Stimulated activated naive CD8-positive, alpha-beta T cell treated with anti-CD3 and anti-CD28 coated beads, Interleukin-15, amount 100 ng/mL, for 72 hours (primary cell): ENCODE data around the gene C6orf120.

ENCODE experiments used
- ATAC-seq: fragments of 150-1000 bp; cut with Tn5 transposase; 2 replicates; pipeline ENCODE4 v1.10.0; 2021; ENCODE audit warnings: mild to moderate bottlenecking, moderate library complexity
- DNase-seq, 2 donors: peaks; one replicate each; pipeline ENCODE4 v3.0.0; 2021 to 2022
- H3K27ac Mint-ChIP-seq, 2 donors: one replicate each; pipeline ENCODE4 v1.8.0; 2022; ENCODE audit warnings: mild to moderate bottlenecking in 2 of 2, mixed read lengths in 2 of 2, moderate library complexity in 2 of 2
- H3K27me3 Mint-ChIP-seq: one replicate; pipeline ENCODE4 v1.8.0; 2022; ENCODE audit warnings: mixed read lengths
- H3K4me1 Mint-ChIP-seq: one replicate; pipeline ENCODE4 v1.8.0; 2022; ENCODE audit warnings: mild to moderate bottlenecking, mixed read lengths
- H3K4me3 Mint-ChIP-seq, 2 donors: one replicate each; pipeline ENCODE4 v1.8.0; 2022; ENCODE audit warnings: mild to moderate bottlenecking in 2 of 2, mixed read lengths in 2 of 2, moderate library complexity in 1 of 2
- H3K9me3 Mint-ChIP-seq, 2 donors: one replicate each; pipeline ENCODE4 v1.8.0; 2022; ENCODE audit warnings: mixed read lengths in 2 of 2

The C6orf120 gene

GRCh38 chr6:169726963-169727362 lies 25.0 kb downstream of the C6orf120 start:
- H3K4me3 Mint-ChIP-seq, result no peak overlapping the region
- H3K9me3 Mint-ChIP-seq, result no peaks in the 10 kb centered on the region
- peaks cover 23% of the 10 kb centered on the region for H3K4me1 Mint-ChIP-seq
- ATAC-seq (no peak), DNase-seq (no peak)
- no peaks in the 10 kb centered on the region for H3K27me3 Mint-ChIP-seq
- no peak overlapping the region for H3K27ac Mint-ChIP-seq

- Mint-ChIP-seq H3K27ac (no peak overlapping the region), H3K27me3 (peaks cover 10% of the 10 kb centered on the region), H3K9me3 (no peaks in the 10 kb centered on the region), H3K4me3 (no peak overlapping the region), H3K4me1 (peaks cover 23% of the 10 kb centered on the region)
- ATAC-seq, result no peak
- DNase-seq, result no peak
Observed at GRCh38 chr6:169729961-169730360, 28.0 kb downstream of the C6orf120 start.

- Mint-ChIP-seq H3K27me3 (peaks cover 38% of the 10 kb centered on the region), H3K9me3 (no peaks in the 10 kb centered on the region), H3K4me1 (no peaks in the 10 kb centered on the region), H3K4me3 (no peak overlapping the region), H3K27ac (no peak overlapping the region)
- DNase-seq (no peak), ATAC-seq (no peak)
Observed at GRCh38 chr6:169738204-169738975, 36.5 kb downstream of the C6orf120 start.

GRCh38 chr6:169738976-169739529 lies 37.1 kb downstream of the C6orf120 start:
- Mint-ChIP-seq H3K27ac (no peak overlapping the region), H3K4me1 (no peaks in the 10 kb centered on the region), H3K4me3 (no peak overlapping the region), H3K9me3 (no peaks in the 10 kb centered on the region), H3K27me3 (peaks cover 37% of the 10 kb centered on the region)
- ATAC-seq (no peak), DNase-seq (no peak)

- Mint-ChIP-seq H3K4me3 (no peak overlapping the region), H3K27ac (no peak overlapping the region), H3K27me3 (peaks cover 14% of the 10 kb centered on the region), H3K9me3 (peaks cover 0 to 3% of the 10 kb centered on the region in 2 donors), H3K4me1 (no peaks in the 10 kb centered on the region)
- no peak for DNase-seq
- ATAC-seq, result no peak
Observed at GRCh38 chr6:169741344-169741743, 39.4 kb downstream of the C6orf120 start.

- no peak overlapping the region for H3K27ac Mint-ChIP-seq
- no peak for DNase-seq
- no peak overlapping the region for H3K4me3 Mint-ChIP-seq
- no peaks in the 10 kb centered on the region for H3K27me3 Mint-ChIP-seq
- peaks cover 5 to 6% of the 10 kb centered on the region in 2 donors for H3K9me3 Mint-ChIP-seq
- H3K4me1 Mint-ChIP-seq, result peaks cover 12% of the 10 kb centered on the region
- no peak for ATAC-seq
Observed at GRCh38 chr6:169745405-169745804, 43.5 kb downstream of the C6orf120 start.

GRCh38 chr6:169746556-169746955 lies 44.6 kb downstream of the C6orf120 start:
- no peak for ATAC-seq
- Mint-ChIP-seq H3K27ac (no peak overlapping the region), H3K27me3 (no peaks in the 10 kb centered on the region), H3K9me3 (peaks cover 5 to 6% of the 10 kb centered on the region in 2 donors), H3K4me3 (no peak overlapping the region), H3K4me1 (peaks cover 12% of the 10 kb centered on the region)
- no peak for DNase-seq

- H3K4me1 Mint-ChIP-seq, result peaks cover 31% of the 10 kb centered on the region
- H3K9me3 Mint-ChIP-seq, result peaks cover 2 to 6% of the 10 kb centered on the region in 2 donors
- H3K27me3 Mint-ChIP-seq, result no peaks in the 10 kb centered on the region
- ATAC-seq (peak; percentile 97), DNase-seq (peak; percentile 93 to 95)
- peak within 1 kb of the TSS; percentile 97 to 99 for H3K4me3 Mint-ChIP-seq
- H3K27ac Mint-ChIP-seq, result peak within 1 kb of the TSS; percentile 99 to 100
Observed at GRCh38 chr6:169751242-169752073, 49.5 kb downstream of the C6orf120 start, which contains the start of the genes DYNLT2 and ERMARD. TSS of gene DYNLT2 (minus strand) at chr6:169751572. CDS start at chr6:169751458, 114 bp downstream. TSS of gene ERMARD (plus strand) at chr6:169751622. CDS start at chr6:169751658, 36 bp downstream.

- no peaks in the 10 kb centered on the region for H3K27me3 Mint-ChIP-seq
- peak overlapping the region; percentile 97 to 99 for H3K4me3 Mint-ChIP-seq
- H3K27ac Mint-ChIP-seq, result peak overlapping the region; percentile 97 to 99
- H3K9me3 Mint-ChIP-seq, result peaks cover 0 to 3% of the 10 kb centered on the region in 2 donors
- DNase-seq (peak in 1 of 2 donors; percentile 17), ATAC-seq (no peak)
- H3K4me1 Mint-ChIP-seq, result peaks cover 31% of the 10 kb centered on the region
Observed at GRCh38 chr6:169752074-169752623, 50.2 kb downstream of the C6orf120 start.
